ENCODE results near the gene CCDC71L. TPM values are rescaled to one million over a fixed set of nuclear protein-coding genes. Genes with fewer than 3 reads are reported as not detected.
A peak's percentile ranks its signal among the peaks of the same experiment; 100 is the strongest.
"Not testable (repeated sequence)": the region's sequence is repeated elsewhere in the genome, so short reads cannot be mapped to it uniquely, and the experiment has no call there.

Gene CCDC71L
- total RNA-seq: 19.3 TPM
- 1 to 10 TPM; 3.5 to 6.4 (median 4.6) TPM for polyA plus RNA-seq

GRCh38 chr7:106660862-106661720 is at the start of gene CCDC71L:
Gene CCDC71L (minus strand): TSS chr7:106661158. CDS start chr7:106660896, 262 bp downstream.
- Histone ChIP-seq H3K4me3 (ENCODE audit: low read depth, low read length) (peak within 1 kb of the TSS; percentile 91), H3K27me3 (ENCODE audit: control insufficient read depth, insufficient read depth, low read length) (no peaks in the 10 kb centered on the region), H3K27ac (ENCODE audit: insufficient read depth, low read length, poor library complexity, severe bottlenecking) (peak within 1 kb of the TSS; percentile 77), H3K9me3 (ENCODE audit: control insufficient read depth in 2 of 2, low read length in 2 of 2) (no peaks in the 10 kb centered on the region), H3K4me1 (ENCODE audit: control insufficient read depth, insufficient read depth, low read length, poor library complexity, severe bottlenecking) (peaks cover 19% of the 10 kb centered on the region), H3K36me3 (ENCODE audit: control insufficient read depth, insufficient read depth, low read length) (no peaks in the 10 kb centered on the region)
- peak within 1 kb of the TSS; percentile 87 to 99 (median 92) for H3K4me3 Mint-ChIP-seq
- DNase-seq (peak; percentile 83 to 94 (median 86)), ATAC-seq (ENCODE audit: low read depth in 2 of 2) (peak; percentile 77 to 79)
- H3K27me3 Mint-ChIP-seq: peaks cover 4% of the 10 kb centered on the region
- H3K9me3 Mint-ChIP-seq: peaks cover 0 to 3% (median 0%) of the 10 kb centered on the region in 7 donors
- peak within 1 kb of the TSS; percentile 92 to 99 (median 97) for H3K27ac Mint-ChIP-seq
- no peaks in the 10 kb centered on the region for H3K36me3 Mint-ChIP-seq
- H3K4me1 Mint-ChIP-seq: peaks cover 17 to 36% (median 28%) of the 10 kb centered on the region in 4 donors

GRCh38 chr7:106709604-106710003 is 48.6 kb upstream of the CCDC71L start:
- not testable (repeated sequence) for H3K27ac ChIP-seq (ENCODE audit: insufficient read depth, low read length, poor library complexity, severe bottlenecking); H3K36me3 Mint-ChIP-seq; H3K4me3 Mint-ChIP-seq; H3K27ac Mint-ChIP-seq; H3K27me3 Mint-ChIP-seq; H3K36me3 ChIP-seq (ENCODE audit: control insufficient read depth, insufficient read depth, low read length); DNase-seq; H3K4me1 ChIP-seq (ENCODE audit: control insufficient read depth, insufficient read depth, low read length, poor library complexity, severe bottlenecking); H3K4me3 ChIP-seq (ENCODE audit: low read depth, low read length); H3K27me3 ChIP-seq (ENCODE audit: control insufficient read depth, insufficient read depth, low read length); ATAC-seq (ENCODE audit: low read depth in 2 of 2); H3K9me3 ChIP-seq (ENCODE audit: control insufficient read depth in 2 of 2, low read length in 2 of 2); H3K9me3 Mint-ChIP-seq
- peaks cover 9 to 19% (median 11%) of the 10 kb centered on the region in 4 donors for H3K4me1 Mint-ChIP-seq

GRCh38 chr7:106704000-106704840 is 43.3 kb upstream of the CCDC71L start:
- ATAC-seq (ENCODE audit: low read depth in 2 of 2) (peak; percentile 48 to 71), DNase-seq (peak in 2 of 3 donors; percentile 14 to 34)
- Mint-ChIP-seq H3K27ac (peak overlapping the region; percentile 45 to 96 (median 80)), H3K36me3 (no peaks in the 10 kb centered on the region), H3K9me3 (peaks cover 0 to 2% (median 0%) of the 10 kb centered on the region in 7 donors), H3K4me1 (peaks cover 15 to 21% (median 18%) of the 10 kb centered on the region in 4 donors), H3K4me3 (peak overlapping the region in 2 of 4 donors; percentile 4 to 54), H3K27me3 (peaks cover 4% of the 10 kb centered on the region)
- Histone ChIP-seq H3K4me1 (ENCODE audit: control insufficient read depth, insufficient read depth, low read length, poor library complexity, severe bottlenecking) (peaks cover 10% of the 10 kb centered on the region), H3K27me3 (ENCODE audit: control insufficient read depth, insufficient read depth, low read length) (no peaks in the 10 kb centered on the region), H3K9me3 (ENCODE audit: control insufficient read depth in 2 of 2, low read length in 2 of 2) (no peaks in the 10 kb centered on the region), H3K27ac (ENCODE audit: insufficient read depth, low read length, poor library complexity, severe bottlenecking) (peak overlapping the region; percentile 30), H3K36me3 (ENCODE audit: control insufficient read depth, insufficient read depth, low read length) (no peaks in the 10 kb centered on the region), H3K4me3 (ENCODE audit: low read depth, low read length) (peak overlapping the region; percentile 22)

DNA sequence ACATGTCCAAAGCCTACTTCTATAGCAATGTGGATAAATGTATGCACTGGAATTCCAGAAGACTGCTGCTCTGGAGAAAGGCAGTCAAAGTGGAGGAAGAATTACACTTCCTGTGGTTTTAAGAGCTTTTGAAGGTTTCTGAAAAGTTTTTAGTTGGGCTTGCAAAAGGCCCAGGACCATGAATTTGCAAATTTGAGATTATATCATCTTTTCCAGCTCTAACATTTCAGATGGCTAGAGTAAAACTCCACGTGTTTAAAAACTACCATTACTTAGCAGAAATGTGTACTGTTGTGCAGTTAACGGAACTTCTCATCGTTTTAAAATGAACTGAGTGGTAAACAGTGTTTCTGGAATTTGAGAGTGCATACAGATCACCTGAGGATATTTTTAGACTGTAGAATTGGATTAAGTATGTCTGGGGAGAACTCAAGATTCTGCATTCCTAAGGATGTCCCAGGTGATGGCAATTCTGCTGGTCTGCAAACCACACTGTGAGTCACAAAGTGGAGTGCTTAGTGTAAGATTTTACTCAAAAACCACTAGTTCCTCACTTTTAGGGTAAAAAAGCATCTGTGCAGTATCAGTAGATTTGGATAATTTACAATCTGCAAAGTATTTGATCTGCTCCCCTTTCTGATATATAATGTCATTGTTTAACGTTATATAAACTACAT is 32.9 kb upstream of the CCDC71L start:
- no peak overlapping the region for H3K27ac ChIP-seq (ENCODE audit: insufficient read depth, low read length, poor library complexity, severe bottlenecking)
- no peak for ATAC-seq (ENCODE audit: low read depth in 2 of 2)
- Mint-ChIP-seq H3K27me3 (peaks cover 5% of the 10 kb centered on the region), H3K36me3 (no peaks in the 10 kb centered on the region), H3K4me3 (no peak overlapping the region), H3K27ac (no peak overlapping the region), H3K4me1 (peaks cover 0 to 1% (median 0%) of the 10 kb centered on the region in 4 donors), H3K9me3 (peaks cover 0 to 5% (median 2%) of the 10 kb centered on the region in 7 donors)
- H3K9me3 ChIP-seq (ENCODE audit: control insufficient read depth in 2 of 2, low read length in 2 of 2): no peaks in the 10 kb centered on the region
- H3K27me3 ChIP-seq (ENCODE audit: control insufficient read depth, insufficient read depth, low read length): no peaks in the 10 kb centered on the region
- no peak overlapping the region for H3K4me3 ChIP-seq (ENCODE audit: low read depth, low read length)
- no peaks in the 10 kb centered on the region for H3K4me1 ChIP-seq (ENCODE audit: control insufficient read depth, insufficient read depth, low read length, poor library complexity, severe bottlenecking)
- DNase-seq: no peak
- H3K36me3 ChIP-seq (ENCODE audit: control insufficient read depth, insufficient read depth, low read length): no peaks in the 10 kb centered on the region

DNA sequence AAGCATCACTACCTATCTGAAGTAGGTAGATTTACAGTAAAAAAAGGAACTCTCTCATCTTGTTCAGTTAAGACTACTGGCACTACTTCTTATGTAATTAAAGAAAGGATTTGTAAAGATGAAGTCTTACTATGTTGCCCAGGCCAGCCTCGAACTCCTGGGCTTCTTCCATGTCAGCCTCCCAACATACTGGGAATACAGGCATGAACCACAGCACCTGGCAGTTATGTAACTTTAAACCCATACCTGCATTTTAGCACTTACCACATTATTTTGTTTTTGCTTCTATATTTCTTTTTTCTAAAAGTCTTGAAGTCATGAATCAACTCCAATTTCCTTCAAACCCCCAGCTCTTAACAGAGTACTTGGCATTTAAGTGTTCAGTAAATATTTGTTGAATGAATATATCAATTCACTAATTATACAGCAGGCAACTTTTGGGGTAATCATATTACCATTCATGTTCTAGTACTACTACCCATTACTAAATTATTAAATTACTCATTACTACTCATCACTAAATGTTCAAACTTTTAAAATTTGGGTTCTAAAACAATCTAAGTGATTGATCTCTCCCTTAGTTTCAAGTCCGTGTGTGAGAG is 31.6 kb upstream of the CCDC71L start:
- ATAC-seq (ENCODE audit: low read depth in 2 of 2) (no peak), DNase-seq (no peak)
- H3K4me3 ChIP-seq (ENCODE audit: low read depth, low read length): no peak overlapping the region
- peaks cover 0 to 13% (median 0%) of the 10 kb centered on the region in 7 donors for H3K9me3 Mint-ChIP-seq
- H3K27me3 Mint-ChIP-seq: peaks cover 10% of the 10 kb centered on the region
- H3K27ac ChIP-seq (ENCODE audit: insufficient read depth, low read length, poor library complexity, severe bottlenecking): no peak overlapping the region
- no peak overlapping the region for H3K27ac Mint-ChIP-seq
- H3K36me3 ChIP-seq (ENCODE audit: control insufficient read depth, insufficient read depth, low read length): no peaks in the 10 kb centered on the region
- no peaks in the 10 kb centered on the region for H3K4me1 ChIP-seq (ENCODE audit: control insufficient read depth, insufficient read depth, low read length, poor library complexity, severe bottlenecking)
- H3K4me3 Mint-ChIP-seq: no peak overlapping the region
- no peaks in the 10 kb centered on the region for H3K36me3 Mint-ChIP-seq
- H3K4me1 Mint-ChIP-seq: peaks cover 0 to 1% (median 0%) of the 10 kb centered on the region in 4 donors
- H3K9me3 ChIP-seq (ENCODE audit: control insufficient read depth in 2 of 2, low read length in 2 of 2): no peaks in the 10 kb centered on the region
- H3K27me3 ChIP-seq (ENCODE audit: control insufficient read depth, insufficient read depth, low read length): no peaks in the 10 kb centered on the region

GRCh38 chr7:106688161-106688560 is 27.2 kb upstream of the CCDC71L start:
- not testable (repeated sequence) for H3K27me3 ChIP-seq (ENCODE audit: control insufficient read depth, insufficient read depth, low read length); ATAC-seq (ENCODE audit: low read depth in 2 of 2); H3K27me3 Mint-ChIP-seq; H3K27ac ChIP-seq (ENCODE audit: insufficient read depth, low read length, poor library complexity, severe bottlenecking); H3K4me3 ChIP-seq (ENCODE audit: low read depth, low read length); H3K4me3 Mint-ChIP-seq; H3K36me3 Mint-ChIP-seq; H3K4me1 ChIP-seq (ENCODE audit: control insufficient read depth, insufficient read depth, low read length, poor library complexity, severe bottlenecking); H3K4me1 Mint-ChIP-seq; H3K9me3 ChIP-seq (ENCODE audit: control insufficient read depth in 2 of 2, low read length in 2 of 2); DNase-seq; H3K36me3 ChIP-seq (ENCODE audit: control insufficient read depth, insufficient read depth, low read length); H3K27ac Mint-ChIP-seq
- peaks cover 0 to 19% (median 2%) of the 10 kb centered on the region in 7 donors for H3K9me3 Mint-ChIP-seq

- H3K4me3 ChIP-seq (ENCODE audit: low read depth, low read length): no peak overlapping the region
Measured at GRCh38 chr7:106683941-106684340, 23.0 kb upstream of the CCDC71L start.

More at GRCh38 chr7:106683941-106684340, 23.0 kb upstream of the CCDC71L start:
- no peak for DNase-seq
- Mint-ChIP-seq H3K4me3 (no peak overlapping the region), H3K36me3 (no peaks in the 10 kb centered on the region), H3K27me3 (peaks cover 5% of the 10 kb centered on the region), H3K27ac (no peak overlapping the region), H3K4me1 (peaks cover 6 to 17% (median 10%) of the 10 kb centered on the region in 4 donors), H3K9me3 (peaks cover 0 to 16% (median 2%) of the 10 kb centered on the region in 7 donors)
- Histone ChIP-seq H3K27me3 (ENCODE audit: control insufficient read depth, insufficient read depth, low read length) (no peaks in the 10 kb centered on the region), H3K4me1 (ENCODE audit: control insufficient read depth, insufficient read depth, low read length, poor library complexity, severe bottlenecking) (no peaks in the 10 kb centered on the region), H3K27ac (ENCODE audit: insufficient read depth, low read length, poor library complexity, severe bottlenecking) (no peak overlapping the region), H3K36me3 (ENCODE audit: control insufficient read depth, insufficient read depth, low read length) (no peaks in the 10 kb centered on the region), H3K9me3 (ENCODE audit: control insufficient read depth in 2 of 2, low read length in 2 of 2) (no peaks in the 10 kb centered on the region)
- ATAC-seq (ENCODE audit: low read depth in 2 of 2): no peak
